HCT116 (cell line): ENCODE results near the gene TBXA2R. TPM values are rescaled to one million over a fixed set of nuclear protein-coding genes. Genes with fewer than 3 reads are reported as not detected.

Experiments used
- ATAC-seq: fragments of 200-7000 bp; cut with Tn5 transposase; 2 replicates; pipeline ENCODE4 v1.9.1; 2020; ENCODE audit warnings: mild to moderate bottlenecking, moderate library complexity
- BruUV-seq: library from RNA; stranded (reverse); fragments of 400-500 nt; replicated peaks from 2 replicates; lab custom pipeline; 2021; lab: Mats Ljungman, UMichigan
- CTCF ChIA-PET: fragments of 300-600 bp; sonication (Branson Sonifier 250); formaldehyde crosslinking; loops from one replicate; lab custom pipeline; 2021; ENCODE audit warnings: antibody characterized with exemption; lab: Charles Lee
- POLR2A ChIA-PET: fragments of 300-600, 350-600 bp; sonication (Branson Sonifier 250); formaldehyde crosslinking; loops from one replicate; lab custom pipeline; 2021; ENCODE audit warnings: antibody characterized with exemption; lab: Charles Lee
- RAD21 ChIA-PET, 2 experiments: fragments of 300-600 bp; sonication (Branson Sonifier 250); formaldehyde crosslinking; loops; one replicate each; lab custom pipeline; 2023; ENCODE audit warnings: low total read pairs in 2 of 2; ENCODE audit not compliant: uncharacterized antibody in 2 of 2, unreplicated experiment in 2 of 2, low non-redundant PET in 1 of 2; lab: Charles Lee
- DNase-seq: peaks from one replicate; pipeline ENCODE4 v3.0.0-alpha.2; 2010; ENCODE audit warnings: low read depth, low spot score
- H2AFZ ChIP-seq: fragments of 200-600 bp; shearing (Covaris generic), sonication (generic); 2 replicates; pipeline ENCODE4 v1.6.1; 2017; ENCODE audit warnings: low read depth, mixed run types, mixed read lengths, antibody characterized with exemption, low read length; ENCODE audit not compliant: poor library complexity, severe bottlenecking
- H3K27ac ChIP-seq: 2 replicates; pipeline ENCODE4 v1.5.1; 2012; ENCODE audit warnings: low read depth, low read length
- H3K27me3 ChIP-seq: fragments of 200-600 bp; sonication (generic); 2 replicates; pipeline ENCODE4 v1.6.1; 2016; ENCODE audit warnings: mixed run types, low read length, mixed read lengths; ENCODE audit not compliant: insufficient read depth
- H3K36me3 ChIP-seq, 2 experiments: fragments of 200-500 bp in 1 of 2; fragments of 200-600 bp in 1 of 2; sonication (Bioruptor generic) in 1 of 2; sonication (generic) in 1 of 2; 2 replicates each; pipeline versions ENCODE4 v1.5.1 to v1.6.1; 2014 to 2016; ENCODE audit warnings: low read length in 2 of 2, inconsistent platforms in 1 of 2, mixed read lengths in 1 of 2, mixed run types in 1 of 2; ENCODE audit not compliant: insufficient read depth in 2 of 2, control insufficient read depth in 1 of 2
- H3K4me1 ChIP-seq, 2 experiments: fragments of 200-600 bp in 1 of 2; sonication (generic) in 1 of 2; 2 replicates each; pipeline versions ENCODE4 v1.5.1 to v1.6.1; 2012 to 2017; ENCODE audit warnings: low read length in 2 of 2, inconsistent platforms in 1 of 2, mild to moderate bottlenecking in 1 of 2, mixed read lengths in 1 of 2, mixed run types in 1 of 2, moderate library complexity in 1 of 2; ENCODE audit not compliant: insufficient read depth in 2 of 2, control insufficient read depth in 1 of 2
- H3K4me2 ChIP-seq: fragments of 200-600 bp; sonication (generic); 2 replicates; pipeline ENCODE4 v1.6.1; 2017; ENCODE audit warnings: mixed run types, low read length, mixed read lengths
- H3K4me3 ChIP-seq, 2 experiments: fragments of 200-600 bp in 1 of 2; sonication (generic) in 1 of 2; replicated peaks in 1 of 2; 2 replicates each; pipeline ENCODE4 v1.5.1; 2011 to 2016; ENCODE audit warnings: low read length in 2 of 2, control low read depth in 1 of 2, low read depth in 1 of 2, mild to moderate bottlenecking in 1 of 2, mixed read lengths in 1 of 2, mixed run types in 1 of 2
- H3K79me2 ChIP-seq: fragments of 200-600 bp; sonication (generic); 2 replicates; pipeline ENCODE4 v1.6.1; 2017; ENCODE audit warnings: mild to moderate bottlenecking, mixed run types, low read length, moderate library complexity, mixed read lengths; ENCODE audit not compliant: insufficient read depth
- H3K9ac ChIP-seq: fragments of 200-600 bp; sonication (generic); 2 replicates; pipeline ENCODE4 v1.6.1; 2016; ENCODE audit warnings: low read length, mixed read lengths
- H3K9me2 ChIP-seq: fragments of 200-600 bp; sonication (generic), shearing (Covaris generic); 2 replicates; pipeline ENCODE4 v1.6.1; 2017; ENCODE audit warnings: mixed run types, mild to moderate bottlenecking, moderate library complexity; ENCODE audit not compliant: insufficient read depth
- H3K9me3 ChIP-seq, 2 experiments: fragments of 200-500 bp in 1 of 2; fragments of 200-600 bp in 1 of 2; sonication (Bioruptor generic) in 1 of 2; sonication (generic) in 1 of 2; 2 replicates each; pipeline ENCODE4 v1.6.1; 2014 to 2017; ENCODE audit warnings: low read length in 2 of 2, mixed read lengths in 2 of 2, inconsistent platforms in 1 of 2, low read depth in 1 of 2, mild to moderate bottlenecking in 1 of 2, mixed run types in 1 of 2, moderate library complexity in 1 of 2; ENCODE audit not compliant: control insufficient read depth in 1 of 2, insufficient read depth in 1 of 2
- H4K20me1 ChIP-seq: fragments of 200-600 bp; sonication (generic), shearing (Covaris generic); 2 replicates; pipeline ENCODE4 v1.6.1; 2017; ENCODE audit warnings: mixed run types, mild to moderate bottlenecking, moderate library complexity; ENCODE audit not compliant: insufficient read depth
- CBX3 ChIP-seq: IDR thresholded peaks from 2 replicates; pipeline ENCODE4 v1.6.1; 2012; ENCODE audit warnings: low read depth
- EZH2phosphoT487 ChIP-seq: fragments of 200-600 bp; IDR thresholded peaks from 2 replicates; pipeline ENCODE4 v1.6.1; 2018; ENCODE audit warnings: antibody characterized with exemption, borderline replicate concordance
- POLR2AphosphoS5 ChIP-seq: IDR thresholded peaks from 2 replicates; pipeline ENCODE4 v1.6.1; 2011; ENCODE audit warnings: mild to moderate bottlenecking, low read depth, low read length, moderate library complexity
- RAD21 ChIP-seq: IDR thresholded peaks from 2 replicates; pipeline ENCODE4 v1.6.1; 2012; ENCODE audit warnings: low read depth, mild to moderate bottlenecking
- SIN3A ChIP-seq: IDR thresholded peaks from 2 replicates; pipeline ENCODE4 v1.6.1; 2012; ENCODE audit warnings: low read depth
- SP1 ChIP-seq: IDR thresholded peaks from 2 replicates; pipeline ENCODE4 v1.6.1; 2012; ENCODE audit warnings: low read depth
- SRF ChIP-seq: IDR thresholded peaks from 2 replicates; pipeline ENCODE4 v1.6.1; 2012; ENCODE audit warnings: low read depth
- TCF7L2 ChIP-seq: IDR thresholded peaks from 2 replicates; pipeline ENCODE4 v1.7.0; 2011; ENCODE audit warnings: borderline replicate concordance, inconsistent platforms; ENCODE audit not compliant: insufficient read depth, insufficient read length; ENCODE audit errors: extremely low read depth
- YY1 ChIP-seq: IDR thresholded peaks from 2 replicates; pipeline ENCODE4 v1.6.1; 2011; ENCODE audit warnings: low read length, low read depth, moderate library complexity, mild to moderate bottlenecking; ENCODE audit not compliant: insufficient replicate concordance; ENCODE audit errors: extremely low read depth
- ZNF274 ChIP-seq: fragments of 200-500 bp; sonication (Bioruptor generic); IDR thresholded peaks from 2 replicates; pipeline ENCODE4 v1.6.1; 2014; ENCODE audit warnings: mild to moderate bottlenecking, low read depth, low read length, inconsistent platforms
- intact Hi-C: fragments of 100-400 bp; cut with micrococcal nuclease; formaldehyde crosslinking; loops from 2 replicates; pipeline ENCODE4 v1.10.0; 2022
- total RNA-seq: library from RNA; stranded (reverse); gene quantifications from one replicate; pipeline ENCODE4 v1.2.1, GENCODE V29; 2021; ENCODE audit not compliant: unreplicated experiment
- TF ChIP-seq, protein P1 (sequence below): IDR thresholded peaks from 2 replicates; pipeline ENCODE4 v1.6.1; 2012
- TF ChIP-seq, protein P2 (sequence below): IDR thresholded peaks from 2 replicates; pipeline ENCODE4 v1.6.1; 2012; ENCODE audit warnings: low read depth
- TF ChIP-seq, protein P3 (sequence below), 3 experiments: fragments of 200-600 bp in 1 of 3; sonication (generic) in 1 of 3; IDR thresholded peaks in 2 of 3; conservative IDR thresholded peaks in 1 of 3; 2 replicates each; pipeline ENCODE4 v1.5.1; 2012 to 2017; ENCODE audit warnings: low read depth in 2 of 3, low read length in 2 of 3, antibody characterized with exemption in 1 of 3, borderline replicate concordance in 1 of 3, control low read depth in 1 of 3, mild to moderate bottlenecking in 1 of 3, mixed read lengths in 1 of 3, mixed run types in 1 of 3, moderate library complexity in 1 of 3; ENCODE audit not compliant: insufficient read depth in 1 of 3

Gene TBXA2R
- total RNA-seq, 1 experiment from 2014 or later, result 2.3 TPM

DNA sequence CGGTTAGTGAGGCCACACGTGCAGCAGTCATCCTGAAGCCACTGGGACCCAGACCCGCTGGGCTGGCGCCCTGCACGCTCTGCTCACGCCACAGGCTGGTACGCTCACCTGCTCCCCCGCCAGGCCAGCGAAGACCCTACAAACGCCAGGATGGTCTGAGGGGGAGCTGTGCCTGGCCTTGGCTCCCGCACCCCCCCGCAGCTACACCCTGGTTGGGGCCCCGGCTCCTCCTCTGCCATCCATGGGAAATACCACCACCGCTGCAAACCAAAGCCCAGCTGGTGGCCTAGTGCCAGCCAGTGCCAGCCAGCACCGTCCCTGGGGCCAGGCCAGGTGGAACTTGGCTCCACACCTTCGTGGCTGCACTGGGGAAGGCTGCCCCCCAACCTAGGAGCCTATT lies 43.2 kb upstream of the TBXA2R start:
- no peaks in the 10 kb centered on the region for H3K79me2 ChIP-seq
- H3K4me3 ChIP-seq, result no peak overlapping the region
- H3K4me2 ChIP-seq, result no peak overlapping the region
- H3K4me1 ChIP-seq, result no peaks in the 10 kb centered on the region
- DNase-seq, result no peak
- H3K9me2 ChIP-seq, result no peaks in the 10 kb centered on the region
- no peak overlapping the region for H3K27ac ChIP-seq
- peaks cover 0 to 2% of the 10 kb centered on the region in 2 experiments; a peak in 1 of 4 replicates for H3K36me3 ChIP-seq
- TF ChIP-seq, protein P1, sequence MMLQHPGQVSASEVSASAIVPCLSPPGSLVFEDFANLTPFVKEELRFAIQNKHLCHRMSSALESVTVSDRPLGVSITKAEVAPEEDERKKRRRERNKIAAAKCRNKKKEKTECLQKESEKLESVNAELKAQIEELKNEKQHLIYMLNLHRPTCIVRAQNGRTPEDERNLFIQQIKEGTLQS, result no peak
- TF ChIP-seq POLR2AphosphoS5 (no peak), ZNF274 (no peak), SP1 (no peak), SRF (no peak)
- no peaks in the 10 kb centered on the region for H3K27me3 ChIP-seq
- no peaks in the 10 kb centered on the region for H4K20me1 ChIP-seq
- BruUV-seq, result no TSS peak
- no peaks in the 10 kb centered on the region for H3K9me3 ChIP-seq
- intact Hi-C loops, result no loop called here
- ChIA-PET CTCF (no interaction called here), POLR2A (no interaction called here), RAD21 (no interaction called here)
- ATAC-seq, result no peak
- no peak overlapping the region for H3K9ac ChIP-seq
- H2AFZ ChIP-seq, result no peak overlapping the region

DNA sequence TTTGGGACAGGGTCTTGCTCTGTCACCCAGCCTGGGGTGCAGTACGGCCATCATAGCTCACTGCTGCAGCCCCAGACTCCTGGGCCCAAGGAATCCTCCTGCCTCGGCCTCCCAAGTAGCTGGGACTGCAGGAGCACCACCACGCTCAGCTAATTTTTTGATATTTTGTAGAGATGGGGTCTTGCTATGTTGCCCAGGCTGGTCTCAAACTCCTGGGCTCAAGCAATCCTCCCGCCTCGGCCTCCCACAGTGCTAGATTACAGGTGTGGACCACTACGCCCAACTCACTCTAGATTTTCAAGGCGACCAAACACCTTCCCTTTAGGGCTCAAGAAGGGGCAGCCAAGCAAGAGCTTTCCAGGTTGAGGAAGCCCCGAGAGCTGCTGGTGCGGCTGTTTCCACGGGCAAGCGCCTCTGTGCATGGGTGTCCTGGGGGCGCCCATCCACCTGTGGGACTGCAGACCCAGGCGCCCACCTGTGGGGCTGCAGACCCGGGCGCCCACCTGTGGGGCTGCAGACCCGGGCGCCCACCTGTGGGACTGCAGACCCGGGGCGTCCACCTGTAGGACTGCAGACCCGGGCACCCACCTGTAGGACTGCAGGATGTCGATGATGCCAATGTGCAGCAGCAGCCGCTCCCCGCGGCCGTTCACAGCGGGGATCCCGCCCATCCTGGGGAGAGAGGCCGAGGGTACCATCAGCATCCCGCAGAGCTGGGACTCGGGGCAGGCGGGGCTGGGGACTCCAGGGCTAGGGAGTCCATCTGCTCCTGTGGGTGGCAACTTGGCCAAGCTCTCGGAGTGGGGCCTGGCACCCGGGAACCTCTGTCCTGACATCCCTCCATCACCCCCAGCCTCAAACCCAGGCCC lies 41.6 kb upstream of the TBXA2R start:
- Histone ChIP-seq H2AFZ (no peak overlapping the region), H3K4me2 (no peak overlapping the region), H3K27me3 (no peaks in the 10 kb centered on the region), H3K79me2 (no peaks in the 10 kb centered on the region), H4K20me1 (no peaks in the 10 kb centered on the region), H3K27ac (no peak overlapping the region), H3K4me1 (peaks cover 0 to 1% of the 10 kb centered on the region in 2 experiments; a peak in 2 of 4 replicates), H3K9me3 (no peaks in the 10 kb centered on the region), H3K9me2 (no peaks in the 10 kb centered on the region), H3K9ac (no peak overlapping the region), H3K4me3 (no peak overlapping the region), H3K36me3 (peaks cover 0 to 1% of the 10 kb centered on the region in 2 experiments; a peak in 1 of 4 replicates)
- no peak for ATAC-seq
- BruUV-seq, result no TSS peak
- ChIA-PET RAD21 (no interaction called here), CTCF (no interaction called here), POLR2A (no interaction called here)
- DNase-seq, result no peak
- intact Hi-C loops, result no loop called here
- TF ChIP-seq TCF7L2 (no peak), CBX3 (no peak), YY1 (no peak), ZNF274 (no peak), EZH2phosphoT487 (no peak), SIN3A (no peak), SRF (no peak), RAD21 (no peak)
- TF ChIP-seq, protein P2, sequence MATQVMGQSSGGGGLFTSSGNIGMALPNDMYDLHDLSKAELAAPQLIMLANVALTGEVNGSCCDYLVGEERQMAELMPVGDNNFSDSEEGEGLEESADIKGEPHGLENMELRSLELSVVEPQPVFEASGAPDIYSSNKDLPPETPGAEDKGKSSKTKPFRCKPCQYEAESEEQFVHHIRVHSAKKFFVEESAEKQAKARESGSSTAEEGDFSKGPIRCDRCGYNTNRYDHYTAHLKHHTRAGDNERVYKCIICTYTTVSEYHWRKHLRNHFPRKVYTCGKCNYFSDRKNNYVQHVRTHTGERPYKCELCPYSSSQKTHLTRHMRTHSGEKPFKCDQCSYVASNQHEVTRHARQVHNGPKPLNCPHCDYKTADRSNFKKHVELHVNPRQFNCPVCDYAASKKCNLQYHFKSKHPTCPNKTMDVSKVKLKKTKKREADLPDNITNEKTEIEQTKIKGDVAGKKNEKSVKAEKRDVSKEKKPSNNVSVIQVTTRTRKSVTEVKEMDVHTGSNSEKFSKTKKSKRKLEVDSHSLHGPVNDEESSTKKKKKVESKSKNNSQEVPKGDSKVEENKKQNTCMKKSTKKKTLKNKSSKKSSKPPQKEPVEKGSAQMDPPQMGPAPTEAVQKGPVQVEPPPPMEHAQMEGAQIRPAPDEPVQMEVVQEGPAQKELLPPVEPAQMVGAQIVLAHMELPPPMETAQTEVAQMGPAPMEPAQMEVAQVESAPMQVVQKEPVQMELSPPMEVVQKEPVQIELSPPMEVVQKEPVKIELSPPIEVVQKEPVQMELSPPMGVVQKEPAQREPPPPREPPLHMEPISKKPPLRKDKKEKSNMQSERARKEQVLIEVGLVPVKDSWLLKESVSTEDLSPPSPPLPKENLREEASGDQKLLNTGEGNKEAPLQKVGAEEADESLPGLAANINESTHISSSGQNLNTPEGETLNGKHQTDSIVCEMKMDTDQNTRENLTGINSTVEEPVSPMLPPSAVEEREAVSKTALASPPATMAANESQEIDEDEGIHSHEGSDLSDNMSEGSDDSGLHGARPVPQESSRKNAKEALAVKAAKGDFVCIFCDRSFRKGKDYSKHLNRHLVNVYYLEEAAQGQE, result no peak
- TF ChIP-seq, protein P3, sequence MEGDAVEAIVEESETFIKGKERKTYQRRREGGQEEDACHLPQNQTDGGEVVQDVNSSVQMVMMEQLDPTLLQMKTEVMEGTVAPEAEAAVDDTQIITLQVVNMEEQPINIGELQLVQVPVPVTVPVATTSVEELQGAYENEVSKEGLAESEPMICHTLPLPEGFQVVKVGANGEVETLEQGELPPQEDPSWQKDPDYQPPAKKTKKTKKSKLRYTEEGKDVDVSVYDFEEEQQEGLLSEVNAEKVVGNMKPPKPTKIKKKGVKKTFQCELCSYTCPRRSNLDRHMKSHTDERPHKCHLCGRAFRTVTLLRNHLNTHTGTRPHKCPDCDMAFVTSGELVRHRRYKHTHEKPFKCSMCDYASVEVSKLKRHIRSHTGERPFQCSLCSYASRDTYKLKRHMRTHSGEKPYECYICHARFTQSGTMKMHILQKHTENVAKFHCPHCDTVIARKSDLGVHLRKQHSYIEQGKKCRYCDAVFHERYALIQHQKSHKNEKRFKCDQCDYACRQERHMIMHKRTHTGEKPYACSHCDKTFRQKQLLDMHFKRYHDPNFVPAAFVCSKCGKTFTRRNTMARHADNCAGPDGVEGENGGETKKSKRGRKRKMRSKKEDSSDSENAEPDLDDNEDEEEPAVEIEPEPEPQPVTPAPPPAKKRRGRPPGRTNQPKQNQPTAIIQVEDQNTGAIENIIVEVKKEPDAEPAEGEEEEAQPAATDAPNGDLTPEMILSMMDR (IDR thresholded peaks at IDR 0.05 in 2 of 3, conservative IDR thresholded peaks at IDR 0.05 in 1 of 3; ENCODE audit: borderline replicate concordance in 1 of 3, insufficient read depth in 1 of 3, low read depth in 2 of 3, low read length in 2 of 3), result no peak
